HEK293T (cell line): ENCODE results near the gene NLGN3.

Experiments used
- CTCF ChIA-PET: fragments of 350-600 bp; formaldehyde crosslinking; extraction: SDS; loops from one replicate; lab custom pipeline; 2021; ENCODE audit warnings: antibody characterized with exemption, inconsistent platforms; lab: Yijun Ruan, JAX
- POLR2A ChIA-PET: fragments of 350-600 bp; formaldehyde crosslinking; extraction: SDS; loops from one replicate; lab custom pipeline; 2020; ENCODE audit warnings: antibody characterized with exemption, inconsistent platforms; lab: Yijun Ruan, JAX
- DNase-seq: peaks from one replicate; pipeline ENCODE4 v3.0.0; 2012; ENCODE audit warnings: mixed read lengths; ENCODE audit errors: extremely low spot score
- ARNT ChIP-seq: fragments of 450-650 bp; IDR thresholded peaks from 2 replicates; pipeline ENCODE4 v1.6.1; 2017; ENCODE audit warnings: mild to moderate bottlenecking
- BHLHE40 ChIP-seq: fragments of 450-650 bp; IDR thresholded peaks from 2 replicates; pipeline ENCODE4 v1.6.1; 2016; ENCODE audit warnings: mild to moderate bottlenecking, moderate library complexity, borderline replicate concordance
- CTBP1 ChIP-seq: fragments of 450-650 bp; IDR thresholded peaks from 2 replicates; pipeline ENCODE4 v1.6.1; 2016; ENCODE audit warnings: borderline replicate concordance
- ELF4 ChIP-seq: fragments of 450-650 bp; IDR thresholded peaks from 2 replicates; pipeline ENCODE4 v1.6.1; 2017; ENCODE audit warnings: antibody characterized with exemption
- FOXA1 ChIP-seq: fragments of 450-650 bp; IDR thresholded peaks from 2 replicates; pipeline ENCODE4 v1.6.1; 2016; ENCODE audit warnings: mild to moderate bottlenecking
- FOXK2 ChIP-seq: fragments of 450-650 bp; IDR thresholded peaks from 2 replicates; pipeline ENCODE4 v1.6.1; 2016; ENCODE audit warnings: mild to moderate bottlenecking
- FOXM1 ChIP-seq: fragments of 450-650 bp; IDR thresholded peaks from 2 replicates; pipeline ENCODE4 v1.6.1; 2017; ENCODE audit warnings: mild to moderate bottlenecking, borderline replicate concordance
- HDGF ChIP-seq: fragments of 450-650 bp; IDR thresholded peaks from 2 replicates; pipeline ENCODE4 v1.6.1; 2017; ENCODE audit warnings: antibody characterized with exemption, borderline replicate concordance
- L3MBTL2 ChIP-seq: fragments of 450-650 bp; conservative IDR thresholded peaks from 2 replicates; pipeline ENCODE4 v1.6.1; 2016; ENCODE audit warnings: mild to moderate bottlenecking
- LEF1 ChIP-seq: fragments of 450-650 bp; IDR thresholded peaks from 2 replicates; pipeline ENCODE4 v1.6.1; 2017; ENCODE audit warnings: mild to moderate bottlenecking, borderline replicate concordance
- NFRKB ChIP-seq: fragments of 450-650 bp; IDR thresholded peaks from 2 replicates; pipeline ENCODE4 v1.6.1; 2016; ENCODE audit warnings: mild to moderate bottlenecking, moderate library complexity
- PKNOX1 ChIP-seq: fragments of 450-650 bp; IDR thresholded peaks from 2 replicates; pipeline ENCODE4 v1.6.1; 2016
- SP1 ChIP-seq: fragments of 450-650 bp; IDR thresholded peaks from 2 replicates; pipeline ENCODE4 v1.6.1; 2017
- SUZ12 ChIP-seq: fragments of 450-650 bp; IDR thresholded peaks from 2 replicates; pipeline ENCODE4 v1.6.1; 2016; ENCODE audit warnings: mild to moderate bottlenecking
- TARDBP ChIP-seq: fragments of 450-650 bp; IDR thresholded peaks from 2 replicates; pipeline ENCODE4 v1.6.1; 2016
- ZNF384 ChIP-seq: fragments of 450-650 bp; IDR thresholded peaks from 2 replicates; pipeline ENCODE4 v1.6.1; 2016

The NLGN3 gene

DNA sequence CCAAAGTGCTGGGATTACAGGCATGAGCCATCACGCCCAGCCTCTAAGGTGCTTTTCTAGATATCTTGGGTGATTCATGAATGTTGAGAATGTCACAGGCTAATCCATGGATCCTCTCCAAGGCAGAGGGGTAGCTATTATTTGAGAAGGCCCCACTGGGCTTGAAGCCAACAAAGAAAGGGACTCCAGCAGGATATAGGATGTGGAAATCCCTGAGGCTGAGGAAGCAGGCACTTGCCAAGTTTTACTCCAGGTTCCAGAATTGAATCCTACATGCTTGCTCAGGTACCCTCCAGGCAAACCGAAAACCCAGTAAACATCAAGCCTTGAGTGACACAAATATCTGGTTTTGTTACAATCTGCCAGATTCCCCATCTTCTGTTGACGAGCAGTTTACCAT is 15.8 kb downstream of the NLGN3 start:
- POLR2A ChIA-PET, result no interaction called here
- no peak for DNase-seq
- TF ChIP-seq SUZ12, result no peak
- no peak for TF ChIP-seq SP1
- TF ChIP-seq HDGF, result no peak
- TF ChIP-seq CTBP1, result no peak
- TF ChIP-seq ELF4, result no peak
- TF ChIP-seq FOXM1, result no peak
- TF ChIP-seq FOXK2, result no peak
- no peak for TF ChIP-seq LEF1
- CTCF ChIA-PET, result no interaction called here

DNA sequence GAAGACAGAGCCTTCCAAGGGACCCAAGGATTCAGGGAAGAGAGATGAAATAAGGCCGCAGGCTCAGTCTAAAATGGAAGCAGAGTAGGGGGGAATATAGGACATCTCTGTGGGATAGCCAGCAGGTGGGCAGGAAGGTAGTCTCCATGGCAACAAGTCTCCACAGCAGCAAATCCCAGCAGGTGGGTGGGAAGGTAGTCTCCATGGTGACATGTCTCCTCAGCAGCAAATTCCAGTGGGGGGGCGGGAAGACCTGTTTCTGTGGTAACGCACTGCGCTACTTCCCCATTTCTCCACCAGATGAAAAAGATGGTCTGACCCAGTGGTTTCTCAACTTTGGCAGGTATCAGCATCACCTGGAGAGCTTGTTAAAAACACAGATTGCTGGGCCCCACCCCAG is 18.3 kb downstream of the NLGN3 start:
- POLR2A ChIA-PET, result no interaction called here
- DNase-seq, result no peak
- CTCF ChIA-PET, result no interaction called here
- TF ChIP-seq FOXK2 (no peak), TARDBP (no peak), LEF1 (no peak), ELF4 (no peak), ARNT (no peak), SP1 (no peak), CTBP1 (no peak), FOXA1 (no peak), FOXM1 (no peak), PKNOX1 (no peak), SUZ12 (no peak), BHLHE40 (no peak), L3MBTL2 (no peak), ZNF384 (no peak), NFRKB (no peak)

DNA sequence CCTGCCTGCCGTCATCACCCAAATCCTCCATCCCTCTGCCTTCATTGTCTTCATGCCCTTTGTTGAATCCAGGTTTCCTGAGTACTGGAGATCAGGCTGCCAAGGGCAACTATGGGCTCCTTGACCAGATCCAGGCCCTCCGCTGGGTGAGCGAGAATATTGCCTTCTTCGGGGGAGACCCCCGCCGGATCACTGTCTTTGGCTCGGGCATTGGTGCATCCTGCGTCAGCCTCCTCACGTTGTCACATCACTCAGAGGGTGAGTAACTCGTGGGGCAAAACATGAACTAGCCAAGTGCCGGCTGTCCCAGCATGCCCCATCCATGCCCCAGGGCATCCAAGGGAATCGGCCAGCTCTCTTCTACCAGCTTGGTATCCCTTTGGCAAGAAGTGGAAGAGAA is 19.4 kb downstream of the NLGN3 start:
- CTCF ChIA-PET, result no interaction called here
- TF ChIP-seq SP1 (no peak), FOXK2 (no peak), NFRKB (no peak), ARNT (no peak), CTBP1 (no peak), ELF4 (no peak), L3MBTL2 (no peak), HDGF (no peak), FOXM1 (no peak), FOXA1 (no peak), BHLHE40 (no peak), ZNF384 (no peak), SUZ12 (no peak), LEF1 (no peak), TARDBP (no peak), PKNOX1 (no peak)
- POLR2A ChIA-PET, result no interaction called here
- DNase-seq, result no peak

GRCh38 chrX:71166461-71166860 is 21.8 kb downstream of the NLGN3 start:
- CTCF ChIA-PET, result no interaction called here
- POLR2A ChIA-PET, result no interaction called here
- TF ChIP-seq PKNOX1, result no peak
- TF ChIP-seq SUZ12, result no peak
- TF ChIP-seq ZNF384, result no peak
- no peak for TF ChIP-seq FOXM1
- TF ChIP-seq LEF1, result no peak
- TF ChIP-seq SP1, result no peak
- TF ChIP-seq ELF4, result no peak
- TF ChIP-seq L3MBTL2, result no peak
- no peak for DNase-seq

DNA sequence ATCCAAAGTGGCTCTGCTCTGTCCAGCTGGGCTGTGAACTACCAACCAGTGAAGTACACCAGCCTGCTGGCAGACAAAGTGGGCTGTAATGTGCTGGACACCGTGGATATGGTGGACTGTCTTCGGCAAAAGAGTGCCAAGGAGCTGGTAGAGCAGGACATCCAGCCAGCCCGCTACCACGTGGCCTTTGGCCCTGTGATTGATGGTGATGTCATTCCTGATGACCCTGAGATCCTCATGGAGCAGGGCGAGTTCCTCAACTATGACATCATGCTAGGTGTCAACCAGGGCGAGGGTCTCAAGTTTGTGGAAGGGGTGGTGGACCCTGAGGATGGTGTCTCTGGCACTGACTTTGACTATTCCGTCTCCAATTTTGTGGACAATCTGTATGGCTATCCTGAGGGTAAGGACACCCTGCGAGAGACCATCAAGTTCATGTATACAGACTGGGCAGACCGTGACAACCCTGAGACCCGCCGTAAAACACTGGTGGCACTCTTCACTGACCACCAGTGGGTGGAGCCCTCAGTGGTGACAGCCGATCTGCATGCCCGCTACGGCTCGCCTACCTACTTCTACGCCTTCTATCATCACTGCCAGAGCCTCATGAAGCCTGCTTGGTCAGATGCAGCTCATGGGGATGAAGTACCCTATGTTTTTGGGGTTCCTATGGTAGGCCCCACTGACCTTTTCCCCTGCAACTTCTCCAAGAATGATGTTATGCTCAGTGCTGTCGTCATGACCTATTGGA is 22.6 kb downstream of the NLGN3 start:
- DNase-seq, result no peak
- ChIA-PET CTCF (no interaction called here), POLR2A (no interaction called here)
- TF ChIP-seq FOXM1, result no peak
- no peak for TF ChIP-seq NFRKB
- no peak for TF ChIP-seq ZNF384
- TF ChIP-seq FOXA1, result no peak
- no peak for TF ChIP-seq BHLHE40
- TF ChIP-seq LEF1, result no peak
- no peak for TF ChIP-seq SUZ12
- no peak for TF ChIP-seq PKNOX1
- no peak for TF ChIP-seq SP1
- no peak for TF ChIP-seq TARDBP
- no peak for TF ChIP-seq FOXK2
- no peak for TF ChIP-seq ARNT
- TF ChIP-seq HDGF, result no peak

GRCh38 chrX:71168134-71168533 is 23.5 kb downstream of the NLGN3 start:
- CTCF ChIA-PET, result no interaction called here
- TF ChIP-seq SP1 (no peak), FOXM1 (no peak), HDGF (no peak), CTBP1 (no peak), FOXA1 (no peak), SUZ12 (no peak), ELF4 (no peak), ARNT (no peak), BHLHE40 (no peak), PKNOX1 (no peak), ZNF384 (no peak), L3MBTL2 (no peak), TARDBP (no peak), LEF1 (no peak), FOXK2 (no peak), NFRKB (no peak)
- no peak for DNase-seq
- POLR2A ChIA-PET, result no interaction called here
